BLaER1 treated with 17β-estradiol and CSF1 and Interleukin-3, amounts not matched to agents 10 nM and 100 nM (cell line): ENCODE measurements around the gene MYO1G.
"Not testable (repeated sequence)": the region's sequence is repeated elsewhere in the genome, so short reads cannot be mapped to it uniquely, and the experiment has no call there.

Experiments
- H3K27ac ChIP-seq, 11 experiments: shearing (Covaris generic); formaldehyde crosslinking; 2 replicates each; pipeline ENCODE4 v1.8.1; 2022
- H3K27me3 ChIP-seq, 11 experiments: shearing (Covaris generic); formaldehyde crosslinking; 2 replicates each; pipeline ENCODE4 v1.8.1; 2022
- H3K36me3 ChIP-seq, 11 experiments: shearing (Covaris generic); formaldehyde crosslinking; 2 replicates each; pipeline ENCODE4 v1.8.1; 2022
- H3K4me1 ChIP-seq, 10 experiments: shearing (Covaris generic); formaldehyde crosslinking; 2 replicates each; pipeline ENCODE4 v1.8.1; 2022
- H3K4me2 ChIP-seq, 11 experiments: shearing (Covaris generic); formaldehyde crosslinking; 2 replicates each; pipeline ENCODE4 v1.8.1; 2022
- H3K4me3 ChIP-seq, 10 experiments: shearing (Covaris generic); formaldehyde crosslinking; 2 replicates each; pipeline ENCODE4 v1.8.1; 2022
- H3K9ac ChIP-seq, 11 experiments: shearing (Covaris generic); formaldehyde crosslinking; 2 replicates each; pipeline ENCODE4 v1.8.1; 2022
- H3K9me3 ChIP-seq, 11 experiments: shearing (Covaris generic); formaldehyde crosslinking; replicated peaks in 1 of 11; 2 replicates each; pipeline ENCODE4 v1.8.1; 2022
- H4K20me1 ChIP-seq, 11 experiments: shearing (Covaris generic); formaldehyde crosslinking; 2 replicates each; pipeline ENCODE4 v1.8.1; 2022
- Cebpa-rat ChIP-seq, 11 experiments: shearing (Covaris generic); IDR thresholded peaks; 2 replicates each; pipeline ENCODE4 v1.8.1; 2022

Gene MYO1G

GRCh38 chr7:44978511-44979366 is at the start of gene MYO1G:
Gene MYO1G, minus strand, starts transcription at chr7:44979015. Its CDS starts 54 bp downstream, at chr7:44978961.
- Histone ChIP-seq H3K4me1 (peaks cover 92 to 100% (median 97%) of the 10 kb centered on the region in 10 experiments), H3K36me3 (peaks cover 29 to 60% (median 54%) of the 10 kb centered on the region in 11 experiments)

GRCh38 chr7:45028138-45028919 is 49.5 kb upstream of the MYO1G start:
- H3K27me3 ChIP-seq, result no peaks in the 10 kb centered on the region
- peaks cover 64 to 87% (median 73%) of the 10 kb centered on the region in 10 experiments for H3K4me1 ChIP-seq
- TF ChIP-seq Cebpa-rat (IDR thresholded peaks at IDR 0.05), result peak in 2 of 11 experiments; percentile 50 to 53; a peak in 5 of 22 replicates
- H3K9me3 ChIP-seq, result peaks cover 0 to 15% (median 8%) of the 10 kb centered on the region in 11 experiments; a peak in 16 of 22 replicates
- H4K20me1 ChIP-seq, result peaks cover 4 to 61% (median 38%) of the 10 kb centered on the region in 11 experiments; a peak in 19 of 22 replicates
- H3K4me2 ChIP-seq, result peak overlapping the region; percentile 94 to 100 (median 99)
- peak overlapping the region; percentile 83 to 98 (median 92) for H3K27ac ChIP-seq
- H3K4me3 ChIP-seq, result peak overlapping the region; percentile 57 to 75 (median 68)
- H3K9ac ChIP-seq, result peak overlapping the region; percentile 76 to 90 (median 84)
- peaks cover 16 to 46% (median 26%) of the 10 kb centered on the region in 11 experiments; a peak in 19 of 22 replicates for H3K36me3 ChIP-seq

More at GRCh38 chr7:44978511-44979366, at the start of gene MYO1G:
- peak within 1 kb of the TSS; percentile 77 to 93 (median 88) for H3K27ac ChIP-seq
- no peaks in the 10 kb centered on the region for H3K27me3 ChIP-seq
- peak within 1 kb of the TSS; percentile 69 to 90 (median 79) for H3K9ac ChIP-seq
- peaks cover 0 to 46% (median 26%) of the 10 kb centered on the region in 11 experiments; a peak in 19 of 22 replicates for H4K20me1 ChIP-seq
- H3K9me3 ChIP-seq, result no peaks in the 10 kb centered on the region
- peak within 1 kb of the TSS; percentile 85 to 100 (median 94) for H3K4me2 ChIP-seq
- TF ChIP-seq Cebpa-rat (IDR thresholded peaks at IDR 0.05), result no peak
- H3K4me3 ChIP-seq, result peak within 1 kb of the TSS; percentile 50 to 82 (median 60)

GRCh38 chr7:45027774-45028114 is 48.9 kb upstream of the MYO1G start:
- Histone ChIP-seq H3K4me2 (peak overlapping the region; percentile 94 to 100 (median 99)), H3K4me3 (peak overlapping the region; percentile 57 to 75 (median 68)), H3K27ac (peak overlapping the region; percentile 83 to 98 (median 92); a peak in 21 of 22 replicates), H4K20me1 (peaks cover 4 to 61% (median 32%) of the 10 kb centered on the region in 11 experiments; a peak in 18 of 22 replicates), H3K9ac (peak overlapping the region; percentile 76 to 90 (median 84)), H3K27me3 (no peaks in the 10 kb centered on the region), H3K36me3 (peaks cover 15 to 40% (median 26%) of the 10 kb centered on the region in 11 experiments; a peak in 18 of 22 replicates), H3K9me3 (peaks cover 0 to 21% (median 8%) of the 10 kb centered on the region in 11 experiments; a peak in 16 of 22 replicates), H3K4me1 (peaks cover 60 to 85% (median 69%) of the 10 kb centered on the region in 10 experiments)
- no peak for TF ChIP-seq Cebpa-rat (IDR thresholded peaks at IDR 0.05)

- Histone ChIP-seq H3K4me1 (peaks cover 60 to 85% (median 69%) of the 10 kb centered on the region in 10 experiments), H3K27ac (peak overlapping the region; percentile 83 to 98 (median 92); a peak in 21 of 22 replicates), H3K4me3 (peak overlapping the region; percentile 57 to 75 (median 68)), H3K27me3 (no peaks in the 10 kb centered on the region), H4K20me1 (peaks cover 0 to 60% (median 26%) of the 10 kb centered on the region in 11 experiments; a peak in 17 of 22 replicates), H3K36me3 (peaks cover 10 to 35% (median 20%) of the 10 kb centered on the region in 11 experiments; a peak in 16 of 22 replicates), H3K9ac (peak overlapping the region; percentile 76 to 90 (median 84)), H3K9me3 (peaks cover 0 to 21% (median 8%) of the 10 kb centered on the region in 11 experiments; a peak in 16 of 22 replicates), H3K4me2 (peak overlapping the region; percentile 94 to 100 (median 99))
- TF ChIP-seq Cebpa-rat (IDR thresholded peaks at IDR 0.05), result no peak
Observed at GRCh38 chr7:45026984-45027773, 48.4 kb upstream of the MYO1G start.

- Histone ChIP-seq H3K4me3 (no peak overlapping the region; a peak in 1 of 20 replicates), H3K27me3 (no peaks in the 10 kb centered on the region), H3K4me2 (peak overlapping the region; percentile 94 to 100 (median 99)), H3K36me3 (peaks cover 0 to 25% (median 10%) of the 10 kb centered on the region in 11 experiments; a peak in 9 of 22 replicates), H3K27ac (peak overlapping the region; percentile 43 to 98 (median 92); a peak in 21 of 22 replicates), H3K9me3 (peaks cover 0 to 21% (median 8%) of the 10 kb centered on the region in 11 experiments; a peak in 16 of 22 replicates), H4K20me1 (peaks cover 0 to 60% (median 18%) of the 10 kb centered on the region in 11 experiments; a peak in 14 of 22 replicates), H3K4me1 (peaks cover 66 to 87% (median 73%) of the 10 kb centered on the region in 10 experiments), H3K9ac (peak overlapping the region in 10 of 11 experiments; percentile 14 to 87 (median 46); a peak in 15 of 22 replicates)
- no peak for TF ChIP-seq Cebpa-rat (IDR thresholded peaks at IDR 0.05)
Observed at GRCh38 chr7:45026013-45026412, 47.2 kb upstream of the MYO1G start.

GRCh38 chr7:45025473-45025872 is 46.7 kb upstream of the MYO1G start:
- peaks cover 70 to 90% (median 78%) of the 10 kb centered on the region in 10 experiments for H3K4me1 ChIP-seq
- H3K9ac ChIP-seq, result peak overlapping the region in 8 of 11 experiments; percentile 20 to 87 (median 46); a peak in 9 of 22 replicates
- peaks cover 0 to 21% (median 8%) of the 10 kb centered on the region in 11 experiments; a peak in 16 of 22 replicates for H3K9me3 ChIP-seq
- peak overlapping the region; percentile 94 to 100 (median 99) for H3K4me2 ChIP-seq
- peaks cover 0 to 60% (median 18%) of the 10 kb centered on the region in 11 experiments; a peak in 13 of 22 replicates for H4K20me1 ChIP-seq
- H3K27me3 ChIP-seq, H3K4me3 ChIP-seq: not testable (repeated sequence)
- H3K36me3 ChIP-seq, result peaks cover 0 to 19% (median 10%) of the 10 kb centered on the region in 11 experiments; a peak in 9 of 22 replicates
- H3K27ac ChIP-seq, result peak overlapping the region; percentile 43 to 98 (median 92); a peak in 20 of 22 replicates

GRCh38 chr7:45024126-45024744 is 45.4 kb upstream of the MYO1G start:
- Histone ChIP-seq H3K36me3 (peaks cover 0 to 15% (median 6%) of the 10 kb centered on the region in 11 experiments; a peak in 14 of 22 replicates), H3K4me2 (no peak overlapping the region), H3K4me1 (peaks cover 65 to 89% (median 75%) of the 10 kb centered on the region in 10 experiments), H3K4me3 (no peak overlapping the region), H4K20me1 (peaks cover 0 to 60% (median 6%) of the 10 kb centered on the region in 11 experiments; a peak in 10 of 22 replicates), H3K9ac (no peak overlapping the region), H3K9me3 (peaks cover 0 to 21% (median 8%) of the 10 kb centered on the region in 11 experiments; a peak in 16 of 22 replicates), H3K27ac (peak overlapping the region in 2 of 11 experiments; percentile 93 to 98; a peak in 3 of 22 replicates), H3K27me3 (no peaks in the 10 kb centered on the region)
- no peak for TF ChIP-seq Cebpa-rat (IDR thresholded peaks at IDR 0.05)
